ENCODE data around the gene AGPAT4.

GRCh38 chr6:161085246-161085645 is 188.6 kb downstream of the AGPAT4 start:
- TF ChIP-seq, protein P1, sequence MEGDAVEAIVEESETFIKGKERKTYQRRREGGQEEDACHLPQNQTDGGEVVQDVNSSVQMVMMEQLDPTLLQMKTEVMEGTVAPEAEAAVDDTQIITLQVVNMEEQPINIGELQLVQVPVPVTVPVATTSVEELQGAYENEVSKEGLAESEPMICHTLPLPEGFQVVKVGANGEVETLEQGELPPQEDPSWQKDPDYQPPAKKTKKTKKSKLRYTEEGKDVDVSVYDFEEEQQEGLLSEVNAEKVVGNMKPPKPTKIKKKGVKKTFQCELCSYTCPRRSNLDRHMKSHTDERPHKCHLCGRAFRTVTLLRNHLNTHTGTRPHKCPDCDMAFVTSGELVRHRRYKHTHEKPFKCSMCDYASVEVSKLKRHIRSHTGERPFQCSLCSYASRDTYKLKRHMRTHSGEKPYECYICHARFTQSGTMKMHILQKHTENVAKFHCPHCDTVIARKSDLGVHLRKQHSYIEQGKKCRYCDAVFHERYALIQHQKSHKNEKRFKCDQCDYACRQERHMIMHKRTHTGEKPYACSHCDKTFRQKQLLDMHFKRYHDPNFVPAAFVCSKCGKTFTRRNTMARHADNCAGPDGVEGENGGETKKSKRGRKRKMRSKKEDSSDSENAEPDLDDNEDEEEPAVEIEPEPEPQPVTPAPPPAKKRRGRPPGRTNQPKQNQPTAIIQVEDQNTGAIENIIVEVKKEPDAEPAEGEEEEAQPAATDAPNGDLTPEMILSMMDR (IDR thresholded peaks at IDR 0.05; ENCODE audit: poor library complexity): no peak
- no peak for TF ChIP-seq EZH2 (IDR thresholded peaks at IDR 0.05; ENCODE audit: borderline replicate concordance)

Measured in hepatocyte (in vitro differentiated cells).